Left cardiac atrium (tissue), 4 donors: ENCODE data around the gene CHKA. TPM values are rescaled to one million over a fixed set of nuclear protein-coding genes. Genes with fewer than 3 reads are reported as not detected.
A peak's percentile ranks its signal among the peaks of the same experiment; 100 is the strongest.

Experiments
- ATAC-seq, 2 donors: fragments of 200-7000 bp; cut with Tn5 transposase; one replicate each; pipeline ENCODE4 v1.9.1; 2020; ENCODE audit warnings: mild to moderate bottlenecking in 2 of 2, moderate library complexity in 2 of 2
- DNase-seq: peaks from one replicate; pipeline ENCODE4 v3.0.0-alpha.2; 2020
- intact Hi-C, 2 donors: fragments of 100-400 bp; cut with DNase I; formaldehyde crosslinking; loops; one replicate each; pipeline versions ENCODE4 v1.14.1 to v1.15.1; 2022 to 2023
- total RNA-seq, 2 donors: library from RNA; stranded (reverse); fragmentation: NEBNext Ultra II Directional; extraction: Animal tissue kit (Norgen Biotek cat#: 25700); gene quantifications; one replicate each; pipeline ENCODE4 v1.2.1, GENCODE V29; 2021
- donor health status: DM: no; HTN: yes; CAD: no.
- donor health status: DM: no; HTN: yes; CAD: no; lungs with severe emphysema.
- donor health status: DM: yes; HTN: yes; CAD: no.
- donor health status: Dilated cardiomyopathy.

CHKA gene
- total RNA-seq, 2 donors from 2014 or later: 7.8 to 11.8 TPM

DNA sequence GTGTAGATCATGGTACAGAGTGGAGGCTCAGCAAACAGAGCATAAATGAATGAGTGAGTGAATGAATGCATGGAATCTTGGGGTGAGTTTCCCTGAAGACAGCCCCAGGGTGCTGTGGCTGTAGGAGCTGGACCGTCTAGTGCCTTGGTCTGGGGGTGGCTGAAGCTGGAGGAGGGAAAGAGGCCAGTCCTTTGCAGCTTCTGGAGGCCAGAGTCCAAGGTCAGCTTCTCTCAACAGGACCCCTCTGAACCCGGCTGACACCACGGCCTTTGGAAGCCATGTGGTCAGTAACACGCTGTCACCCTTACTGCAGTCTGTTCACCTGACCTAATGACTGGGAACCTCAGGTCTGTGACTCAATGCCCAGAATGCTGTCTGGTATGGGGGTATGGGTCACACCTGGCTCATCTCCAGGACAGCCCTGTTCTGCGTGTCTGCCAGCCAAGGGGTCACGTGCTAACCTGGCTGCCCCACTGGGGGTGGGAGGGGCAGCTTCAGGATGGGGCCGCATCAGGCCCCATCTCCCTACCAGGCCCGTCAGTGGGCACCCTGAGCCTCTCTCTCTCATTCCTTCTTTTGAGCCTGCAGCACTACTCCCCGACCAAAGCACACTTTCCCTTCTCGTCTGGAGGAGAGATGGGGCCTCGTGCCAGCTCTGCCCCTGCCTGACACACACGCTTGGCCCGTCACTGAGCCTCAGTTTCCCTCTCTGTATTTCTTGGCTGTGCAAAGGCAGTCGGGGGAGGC is 24.1 kb upstream of the CHKA start:
- ATAC-seq (no peak), DNase-seq (no peak)
- intact Hi-C loops: no loop called here

DNA sequence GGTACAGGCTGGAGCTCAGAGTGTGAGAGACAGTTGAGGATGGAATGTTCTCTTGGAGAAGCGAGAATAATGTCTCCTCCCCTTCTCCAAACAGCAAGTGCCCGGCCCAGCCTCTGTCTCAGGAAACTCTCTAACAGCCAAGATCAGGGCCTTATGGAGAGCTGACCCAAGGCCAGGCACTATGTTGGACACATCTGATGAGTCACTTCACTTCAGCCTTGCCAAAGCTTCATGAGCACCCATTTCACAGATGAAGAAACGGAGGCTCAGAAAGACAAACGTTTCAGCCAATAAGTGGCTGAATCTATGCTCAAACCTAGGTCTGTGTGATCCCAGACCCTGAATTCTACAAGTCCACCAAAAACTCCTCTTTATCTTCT is 22.1 kb upstream of the CHKA start:
- ATAC-seq (no peak), DNase-seq (no peak)
- intact Hi-C loops: no loop called here

GRCh38 chr11:68142441-68143309 is 21.5 kb upstream of the CHKA start:
- no peak for ATAC-seq
- intact Hi-C loops: no loop called here
- DNase-seq: no peak

DNA sequence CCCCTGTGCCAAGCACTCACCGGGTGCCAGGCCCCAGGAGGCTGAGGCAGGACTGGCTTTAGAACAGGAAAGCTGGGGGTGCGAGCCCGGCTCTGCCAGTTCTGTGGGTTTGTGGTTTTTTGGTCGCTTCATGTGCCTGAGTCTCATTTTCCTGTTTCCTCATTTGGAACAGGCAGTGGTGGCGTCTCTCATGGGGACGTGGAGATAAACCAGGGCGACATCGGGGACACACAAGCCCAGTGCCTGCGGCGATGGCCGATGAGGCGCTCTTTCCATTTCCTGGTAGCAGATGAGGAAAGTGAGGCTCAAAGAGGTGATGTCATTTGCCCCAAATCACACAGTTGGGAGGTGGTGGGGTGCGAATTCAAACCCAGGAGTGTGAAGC is 20.8 kb upstream of the CHKA start:
- DNase-seq (no peak), ATAC-seq (no peak)
- intact Hi-C loops: no loop called here

- DNase-seq: no peak
- ATAC-seq: no peak
- intact Hi-C loops: no loop called here
Observed at GRCh38 chr11:68141246-68142027, 20.2 kb upstream of the CHKA start.

DNA sequence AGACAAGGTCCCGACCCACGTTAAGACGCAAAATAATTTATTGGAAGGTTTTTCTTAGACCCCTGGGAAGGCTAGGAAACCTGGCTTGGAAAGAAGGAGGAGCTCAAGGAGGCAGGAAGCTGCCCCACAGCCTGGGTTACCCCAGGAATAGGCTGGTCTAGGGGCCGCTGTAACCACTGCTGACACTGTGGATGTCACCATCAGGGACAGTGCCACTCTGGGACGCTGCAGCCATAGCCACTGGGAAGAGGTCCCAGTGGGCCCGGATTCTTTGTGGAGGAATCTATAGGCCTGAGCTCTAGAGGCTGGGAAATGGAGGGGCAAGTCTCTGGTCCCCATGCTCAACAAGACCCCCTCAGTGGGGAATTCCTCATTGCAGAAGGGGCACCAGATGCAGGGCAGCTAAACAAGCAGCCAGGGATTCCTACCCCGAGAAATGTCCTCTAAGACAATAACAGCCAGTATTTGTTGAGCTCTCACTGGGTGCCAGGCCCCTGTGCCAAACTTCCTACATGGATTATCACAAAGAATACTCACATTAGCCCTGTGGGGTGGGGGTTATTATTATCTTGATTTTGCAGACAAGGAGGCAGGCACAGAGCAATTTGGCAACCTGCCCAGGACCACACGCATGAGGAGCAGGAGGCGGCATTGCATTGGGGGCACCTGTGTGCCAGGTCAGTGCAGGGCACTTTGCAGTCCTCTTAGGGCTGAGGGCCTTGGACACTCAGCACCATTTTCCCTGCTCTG is 19.5 kb upstream of the CHKA start:
- no peak for ATAC-seq
- intact Hi-C loops: no loop called here
- no peak for DNase-seq

DNA sequence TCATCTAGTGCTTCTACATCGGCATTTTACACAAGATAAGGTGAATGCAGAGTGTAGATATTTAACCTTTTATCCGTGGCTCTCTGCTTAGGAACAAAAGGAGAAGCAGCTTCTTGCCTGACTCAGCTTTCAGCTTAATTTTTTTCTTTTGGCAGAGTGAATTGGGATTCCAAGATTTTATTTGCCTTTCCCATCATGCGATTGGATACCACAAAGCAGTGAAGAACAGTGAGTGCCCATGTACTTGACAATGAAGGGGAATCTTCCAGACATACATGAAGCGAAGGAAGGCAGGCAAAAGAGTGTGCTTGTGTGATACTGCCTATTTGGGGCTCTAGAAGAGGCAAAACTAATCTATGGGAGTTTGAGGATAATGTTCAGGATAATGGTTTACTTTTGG is 17.0 kb upstream of the CHKA start:
- intact Hi-C loops: no loop called here
- DNase-seq (no peak), ATAC-seq (no peak)

GRCh38 chr11:68137833-68138232 is 16.6 kb upstream of the CHKA start:
- intact Hi-C loops: no loop called here
- DNase-seq (no peak), ATAC-seq (no peak)

DNA sequence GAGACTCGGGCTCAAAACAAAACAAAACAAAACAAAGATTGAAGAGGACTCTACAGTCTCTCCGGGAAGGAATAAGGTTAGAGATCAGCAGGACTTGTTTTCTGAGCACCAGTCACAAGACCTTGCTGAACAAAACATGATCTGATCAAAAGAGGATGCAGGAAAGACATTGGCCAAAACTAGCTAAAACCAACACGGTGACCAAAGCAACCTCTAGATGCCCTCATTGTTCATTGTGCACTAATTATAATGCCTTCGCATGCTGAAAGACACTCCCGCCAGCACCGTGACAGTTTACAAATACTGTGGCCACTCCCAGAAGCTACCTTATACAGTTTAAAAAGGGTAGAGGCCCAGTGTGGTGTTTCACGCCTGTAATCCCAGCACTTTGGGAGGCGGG is 15.7 kb upstream of the CHKA start:
- DNase-seq (no peak), ATAC-seq (no peak)
- intact Hi-C loops: no loop called here

DNA sequence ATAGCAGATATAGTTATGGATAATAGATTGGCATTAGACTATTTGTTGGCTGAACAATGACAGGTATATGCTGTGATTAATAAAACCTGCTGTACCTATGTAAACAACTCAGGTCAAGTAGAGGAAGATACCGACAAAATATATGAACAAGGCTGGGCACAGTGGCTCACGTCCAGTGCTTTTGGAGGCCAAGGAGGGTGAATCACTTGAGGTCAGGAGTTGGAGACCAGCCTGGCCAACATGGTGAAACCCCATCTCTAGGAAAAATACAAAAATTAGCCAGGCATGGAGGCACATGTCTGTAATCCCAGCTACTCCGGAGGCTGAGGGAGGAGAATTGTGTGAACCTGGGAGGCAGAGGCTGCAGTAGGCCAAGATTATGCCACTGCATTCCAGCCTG is 14.0 kb upstream of the CHKA start:
- no peak for DNase-seq
- intact Hi-C loops: no loop called here

DNA sequence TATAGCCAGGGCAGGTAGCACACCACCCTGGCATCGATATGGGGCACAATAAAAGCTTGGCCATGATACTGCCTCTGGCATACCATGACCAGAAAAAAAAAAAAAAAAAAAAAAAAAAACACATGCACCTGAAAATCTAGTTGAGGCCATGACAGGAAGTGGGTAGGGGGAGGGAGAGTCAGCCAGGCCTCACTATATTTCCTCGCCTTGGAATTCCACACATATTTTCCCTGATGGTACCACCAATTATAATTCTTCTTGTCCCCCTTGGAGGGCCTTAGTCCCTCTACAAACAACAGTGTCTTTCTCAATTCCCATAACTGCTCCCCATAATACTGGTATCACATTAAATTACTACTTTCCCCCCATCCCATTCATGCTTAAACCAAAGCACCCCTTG is 12.6 kb upstream of the CHKA start:
- no peak for ATAC-seq
- intact Hi-C loops: no loop called here
- no peak for DNase-seq

More for the DNA sequence above, 14.0 kb upstream of the CHKA start:
- ATAC-seq: no peak

DNA sequence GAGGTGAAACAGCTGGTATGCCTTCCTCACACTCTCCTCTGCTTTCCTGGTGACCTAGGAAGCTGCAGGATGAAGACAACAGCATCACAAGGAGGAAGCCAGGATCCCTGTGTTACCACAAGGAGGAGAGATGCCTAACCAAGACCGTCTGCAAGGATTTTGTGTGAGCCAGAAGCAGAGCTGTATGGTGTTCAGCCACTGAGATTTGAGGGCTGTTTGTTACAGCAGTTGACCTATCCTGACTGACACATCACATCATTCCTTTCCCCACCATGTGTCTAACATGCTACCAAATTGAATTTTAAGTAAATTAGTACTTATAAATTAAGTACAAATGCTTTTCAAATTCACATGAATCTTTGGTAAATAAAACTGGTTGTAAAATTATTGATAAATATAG is 8.9 kb upstream of the CHKA start:
- ATAC-seq (no peak), DNase-seq (no peak)
- intact Hi-C loops: no loop called here

- DNase-seq (peak; percentile 84), ATAC-seq (peak; percentile 78 to 83)
- intact Hi-C loops: loop anchor here in 1 of 2 donors (10.0 kb wide), 1 partner anchor 94 kb away; the partner anchor contains the start of genes NDUFS8 and TCIRG1
Observed at GRCh38 chr11:68128682-68129327, 7.6 kb upstream of the CHKA start.

GRCh38 chr11:68127714-68128681 is 6.8 kb upstream of the CHKA start:
- ATAC-seq: peak; percentile 91
- intact Hi-C loops: loop anchor here in 1 of 2 donors (10.0 kb wide), 1 partner anchor 93 kb away; the partner anchor contains the start of genes NDUFS8 and TCIRG1
- DNase-seq: peak; percentile 64

GRCh38 chr11:68125164-68125563 is 4.0 kb upstream of the CHKA start:
- DNase-seq (no peak), ATAC-seq (no peak)
- intact Hi-C loops: loop anchor here in 1 of 2 donors (10.0 kb wide), 1 partner anchor 90 kb away; the partner anchor contains the start of genes NDUFS8 and TCIRG1

- intact Hi-C loops: loop anchor here in 1 of 2 donors (10.0 kb wide), 1 partner anchor 88 kb away; the partner anchor contains the start of genes NDUFS8 and TCIRG1
- DNase-seq (no peak), ATAC-seq (no peak)
Observed at GRCh38 chr11:68122936-68123539, 1.9 kb upstream of the CHKA start.
